ENCODE data around the gene DIABLO.
A peak's percentile ranks its signal among the peaks of the same experiment; 100 is the strongest.
"Not testable (repeated sequence)": the region's sequence is repeated elsewhere in the genome, so short reads cannot be mapped to it uniquely, and the experiment has no call there.

Gene DIABLO

GRCh38 chr12:122204167-122205052 is 21.4 kb downstream of the DIABLO start:
- Histone ChIP-seq H3K79me1 (ENCODE audit: low read length) (no peaks in the 10 kb centered on the region), H2BK120ac (ENCODE audit: low read depth, low read length) (no peak overlapping the region), H3K23ac (ENCODE audit: low read length) (peak overlapping the region; percentile 45), H3K4me1 (ENCODE audit: control insufficient read depth, low read depth, low read length) (no peaks in the 10 kb centered on the region), H3K79me2 (ENCODE audit: control insufficient read depth, insufficient read depth, low read length) (no peaks in the 10 kb centered on the region), H2AK5ac (ENCODE audit: low read length) (no peak overlapping the region), H3K4me3 (ENCODE audit: low read length) (no peak overlapping the region), H3K27me3 (ENCODE audit: insufficient read depth, low read length, poor library complexity) (peaks cover 3% of the 10 kb centered on the region), H3K4ac (ENCODE audit: low read depth, low read length) (no peak overlapping the region), H2BK5ac (ENCODE audit: low read length) (no peak overlapping the region), H3K36me3 (ENCODE audit: control insufficient read depth, insufficient read depth, low read length) (peaks cover 5% of the 10 kb centered on the region), H3K56ac (ENCODE audit: low read length) (peak overlapping the region; percentile 88), H3K9ac (ENCODE audit: low read length) (peak overlapping the region; percentile 64), H3K18ac (ENCODE audit: low read length) (peak overlapping the region; percentile 15), H2BK15ac (replicated peaks; ENCODE audit: low read depth) (no peak overlapping the region), H3K4me2 (ENCODE audit: low read length) (peak overlapping the region; percentile 77), H4K5ac (ENCODE audit: low read length) (no peak overlapping the region), H3K27ac (ENCODE audit: low read depth, low read length) (no peak overlapping the region), H4K8ac (ENCODE audit: low read depth, low read length) (no peak overlapping the region)
- no CpG with 5 or more reads among the region's 71 CpGs for WGBS (ENCODE audit: extremely low coverage, insufficient coverage, low lambda C conversion rate)
- no peak for DNase-seq

- H3K4me2 ChIP-seq (ENCODE audit: low read length): peak within 1 kb of the TSS; percentile 77
- no CpG with 5 or more reads among the region's 104 CpGs for WGBS (ENCODE audit: extremely low coverage, insufficient coverage, low lambda C conversion rate)
- no peak within 1 kb of the TSS for H2BK15ac ChIP-seq (replicated peaks; ENCODE audit: low read depth)
- H3K4me3 ChIP-seq (ENCODE audit: low read length): peak within 1 kb of the TSS; percentile 12
- peaks cover 3% of the 10 kb centered on the region for H3K27me3 ChIP-seq (ENCODE audit: insufficient read depth, low read length, poor library complexity)
- no peak within 1 kb of the TSS for H2AK5ac ChIP-seq (ENCODE audit: low read length)
- peak within 1 kb of the TSS; percentile 15 for H3K18ac ChIP-seq (ENCODE audit: low read length)
- no peaks in the 10 kb centered on the region for H3K4me1 ChIP-seq (ENCODE audit: control insufficient read depth, low read depth, low read length)
- H4K8ac ChIP-seq (ENCODE audit: low read depth, low read length): no peak within 1 kb of the TSS
- H3K79me2 ChIP-seq (ENCODE audit: control insufficient read depth, insufficient read depth, low read length): no peaks in the 10 kb centered on the region
- H2BK5ac ChIP-seq (ENCODE audit: low read length): no peak within 1 kb of the TSS
- H4K5ac ChIP-seq (ENCODE audit: low read length): no peak within 1 kb of the TSS
- peak within 1 kb of the TSS; percentile 45 for H3K23ac ChIP-seq (ENCODE audit: low read length)
- H3K79me1 ChIP-seq (ENCODE audit: low read length): no peaks in the 10 kb centered on the region
- peak within 1 kb of the TSS; percentile 64 for H3K9ac ChIP-seq (ENCODE audit: low read length)
- H3K4ac ChIP-seq (ENCODE audit: low read depth, low read length): no peak within 1 kb of the TSS
- H3K56ac ChIP-seq (ENCODE audit: low read length): peak within 1 kb of the TSS; percentile 88
- H3K27ac ChIP-seq (ENCODE audit: low read depth, low read length): no peak within 1 kb of the TSS
- H3K36me3 ChIP-seq (ENCODE audit: control insufficient read depth, insufficient read depth, low read length): peaks cover 5% of the 10 kb centered on the region
- DNase-seq: peak; percentile 74
- H2BK120ac ChIP-seq (ENCODE audit: low read depth, low read length): no peak within 1 kb of the TSS
Observed at GRCh38 chr12:122203301-122204166, 22.3 kb downstream of the DIABLO start, which contains the start of gene B3GNT4. Gene B3GNT4 (plus strand): TSS chr12:122203709. CDS start chr12:122204619, 910 bp downstream.

- Histone ChIP-seq H3K56ac (ENCODE audit: low read length) (peak overlapping the region; percentile 81), H3K4me2 (ENCODE audit: low read length) (peak overlapping the region; percentile 70), H3K9ac (ENCODE audit: low read length) (peak overlapping the region; percentile 61)
- H2BK5ac ChIP-seq (ENCODE audit: low read length); H3K27ac ChIP-seq (ENCODE audit: low read depth, low read length); H3K23ac ChIP-seq (ENCODE audit: low read length); H2AK5ac ChIP-seq (ENCODE audit: low read length); DNase-seq; H2BK15ac ChIP-seq (replicated peaks; ENCODE audit: low read depth); H3K4me3 ChIP-seq (ENCODE audit: low read length); H3K4me1 ChIP-seq (ENCODE audit: control insufficient read depth, low read depth, low read length); H4K8ac ChIP-seq (ENCODE audit: low read depth, low read length); H4K5ac ChIP-seq (ENCODE audit: low read length); H3K79me2 ChIP-seq (ENCODE audit: control insufficient read depth, insufficient read depth, low read length); H3K18ac ChIP-seq (ENCODE audit: low read length); H3K4ac ChIP-seq (ENCODE audit: low read depth, low read length); H3K27me3 ChIP-seq (ENCODE audit: insufficient read depth, low read length, poor library complexity); H2BK120ac ChIP-seq (ENCODE audit: low read depth, low read length); H3K36me3 ChIP-seq (ENCODE audit: control insufficient read depth, insufficient read depth, low read length); H3K79me1 ChIP-seq (ENCODE audit: low read length): not testable (repeated sequence)
- no CpG with 5 or more reads among the region's 19 CpGs for WGBS (ENCODE audit: extremely low coverage, insufficient coverage, low lambda C conversion rate)
Observed at GRCh38 chr12:122202811-122203210, 23.0 kb downstream of the DIABLO start.

DNA sequence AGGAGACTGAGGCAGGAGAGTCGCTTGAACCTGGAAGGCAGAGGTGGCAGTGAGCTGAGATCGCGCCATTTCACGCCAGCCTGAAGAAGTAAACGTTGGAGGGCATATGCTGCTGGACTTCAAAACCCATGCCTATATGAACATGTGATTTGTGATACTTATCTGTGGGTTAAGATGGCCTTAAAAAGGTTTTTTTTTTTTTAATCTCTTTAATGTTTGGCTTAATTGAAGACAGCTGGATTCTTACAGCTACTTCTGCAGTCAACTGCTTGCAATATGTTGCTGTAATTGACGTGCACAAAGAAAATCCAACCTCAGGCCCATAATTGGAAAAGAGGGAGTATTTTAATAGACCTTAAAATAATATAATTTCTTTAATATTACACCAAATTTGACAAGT is 23.8 kb downstream of the DIABLO start:
- no peak overlapping the region for H3K27ac ChIP-seq (ENCODE audit: low read depth, low read length)
- H3K4me1 ChIP-seq (ENCODE audit: control insufficient read depth, low read depth, low read length): no peaks in the 10 kb centered on the region
- no CpG with 5 or more reads among the region's 6 CpGs for WGBS (ENCODE audit: extremely low coverage, insufficient coverage, low lambda C conversion rate)
- no peak overlapping the region for H3K23ac ChIP-seq (ENCODE audit: low read length)
- peaks cover 3% of the 10 kb centered on the region for H3K27me3 ChIP-seq (ENCODE audit: insufficient read depth, low read length, poor library complexity)
- H2BK5ac ChIP-seq (ENCODE audit: low read length): no peak overlapping the region
- no peak overlapping the region for H3K9ac ChIP-seq (ENCODE audit: low read length)
- H2AK5ac ChIP-seq (ENCODE audit: low read length): no peak overlapping the region
- H4K5ac ChIP-seq (ENCODE audit: low read length): no peak overlapping the region
- H2BK15ac ChIP-seq (replicated peaks; ENCODE audit: low read depth): no peak overlapping the region
- H2BK120ac ChIP-seq (ENCODE audit: low read depth, low read length): no peak overlapping the region
- H3K18ac ChIP-seq (ENCODE audit: low read length): no peak overlapping the region
- no peaks in the 10 kb centered on the region for H3K79me2 ChIP-seq (ENCODE audit: control insufficient read depth, insufficient read depth, low read length)
- no peak for DNase-seq
- H3K56ac ChIP-seq (ENCODE audit: low read length): no peak overlapping the region
- no peak overlapping the region for H3K4me3 ChIP-seq (ENCODE audit: low read length)
- H3K36me3 ChIP-seq (ENCODE audit: control insufficient read depth, insufficient read depth, low read length): no peaks in the 10 kb centered on the region
- H3K4ac ChIP-seq (ENCODE audit: low read depth, low read length): no peak overlapping the region
- no peak overlapping the region for H3K4me2 ChIP-seq (ENCODE audit: low read length)
- no peaks in the 10 kb centered on the region for H3K79me1 ChIP-seq (ENCODE audit: low read length)
- no peak overlapping the region for H4K8ac ChIP-seq (ENCODE audit: low read depth, low read length)

GRCh38 chr12:122201381-122201780 is 24.5 kb downstream of the DIABLO start:
- Histone ChIP-seq H3K4ac (ENCODE audit: low read depth, low read length) (no peak overlapping the region), H3K56ac (ENCODE audit: low read length) (no peak overlapping the region), H4K8ac (ENCODE audit: low read depth, low read length) (no peak overlapping the region), H2BK120ac (ENCODE audit: low read depth, low read length) (no peak overlapping the region), H3K4me1 (ENCODE audit: control insufficient read depth, low read depth, low read length) (no peaks in the 10 kb centered on the region), H3K4me2 (ENCODE audit: low read length) (no peak overlapping the region), H3K4me3 (ENCODE audit: low read length) (no peak overlapping the region), H3K27ac (ENCODE audit: low read depth, low read length) (no peak overlapping the region), H3K27me3 (ENCODE audit: insufficient read depth, low read length, poor library complexity) (peaks cover 3% of the 10 kb centered on the region), H4K5ac (ENCODE audit: low read length) (no peak overlapping the region), H3K9ac (ENCODE audit: low read length) (no peak overlapping the region), H2BK5ac (ENCODE audit: low read length) (no peak overlapping the region), H2BK15ac (replicated peaks; ENCODE audit: low read depth) (no peak overlapping the region), H3K36me3 (ENCODE audit: control insufficient read depth, insufficient read depth, low read length) (no peaks in the 10 kb centered on the region), H3K79me2 (ENCODE audit: control insufficient read depth, insufficient read depth, low read length) (no peaks in the 10 kb centered on the region), H3K18ac (ENCODE audit: low read length) (no peak overlapping the region), H3K79me1 (ENCODE audit: low read length) (no peaks in the 10 kb centered on the region), H2AK5ac (ENCODE audit: low read length) (no peak overlapping the region), H3K23ac (ENCODE audit: low read length) (no peak overlapping the region)
- DNase-seq: no peak
- no CpG with 5 or more reads among the region's 5 CpGs for WGBS (ENCODE audit: extremely low coverage, insufficient coverage, low lambda C conversion rate)

All from mesendoderm (in vitro differentiated cells).